ENCODE measurements around the gene CPEB4. TPM values are rescaled to one million over a fixed set of nuclear protein-coding genes. Genes with fewer than 3 reads are reported as not detected.

Gene CPEB4
- total and polyA plus RNA-seq, 2 donors (not counting 1 experiment from before 2014, with no cell fraction given) = 8.4 to 26.0 TPM

DNA sequence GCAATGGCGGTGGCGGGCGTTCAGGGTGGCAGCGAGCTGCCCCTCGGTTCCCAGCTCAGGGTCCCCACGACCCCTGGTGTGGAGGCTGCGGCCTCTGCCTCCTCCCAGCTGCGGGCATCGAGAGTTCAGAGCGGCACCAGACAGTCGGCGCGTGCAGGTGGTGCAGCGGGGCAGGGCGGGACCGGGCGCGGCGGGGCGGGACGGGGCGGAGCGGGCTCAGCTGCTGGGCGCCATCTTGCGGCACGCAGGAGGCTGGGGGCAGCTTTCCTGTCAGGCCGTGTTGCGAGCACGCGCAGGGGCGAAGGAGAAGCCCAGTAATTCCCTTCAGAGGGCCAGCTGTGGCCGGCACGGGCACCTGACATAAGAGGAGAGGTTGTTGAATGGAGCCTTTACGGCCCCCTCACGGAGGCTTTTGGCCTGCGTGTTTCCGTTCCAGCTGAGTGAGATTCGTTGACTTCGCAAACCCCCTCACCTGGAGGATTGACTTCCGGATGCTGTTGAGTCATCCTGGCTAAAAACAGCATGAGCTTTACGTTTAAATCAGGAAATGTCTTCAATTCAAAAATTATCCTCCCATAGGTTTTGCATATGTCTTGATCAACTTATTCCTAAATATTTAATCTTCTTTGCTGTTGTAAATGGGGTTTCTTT lies 101.4 kb downstream of the CPEB4 start:
- peaks cover 0 to 7% (median 2%) of the 10 kb centered on the region in 4 experiments for H3K27me3 ChIP-seq (replicated peaks in 1 of 4; ENCODE audit: control extremely low read depth in 1 of 4, control insufficient read depth in 3 of 4, insufficient read depth in 4 of 4, low read length in 3 of 4)
- CTCF ChIA-PET = interaction anchor here (0.7 kb wide), 1 partner anchor 811 kb away, joined by 4 read pairs; no protein-coding TSS in a partner anchor
- no peak overlapping the region for H3K4me3 ChIP-seq (ENCODE audit: control extremely low read depth in 1 of 5, extremely low read depth in 1 of 5, insufficient read depth in 1 of 5, low read depth in 2 of 5, low read length in 4 of 5)
- no peak overlapping the region for H3K9ac ChIP-seq (ENCODE audit: low read length)
- H3K9me3 Mint-ChIP-seq (ENCODE audit: insufficient read depth) = no peaks in the 10 kb centered on the region
- no peak overlapping the region for H3K27ac ChIP-seq (ENCODE audit: low read length in 2 of 2)
- H3K4me1 Mint-ChIP-seq = no peaks in the 10 kb centered on the region
- ATAC-seq (ENCODE audit: low read depth) (no peak), DNase-seq (no peak)
- no peak overlapping the region for H3K4me3 Mint-ChIP-seq
- H4K20me1 ChIP-seq (ENCODE audit: control insufficient read depth, insufficient read depth, low read length, poor library complexity, severe bottlenecking) = no peaks in the 10 kb centered on the region
- no peak for TF ChIP-seq EZH2 (IDR thresholded peaks at IDR 0.05; ENCODE audit: borderline replicate concordance, insufficient read depth, low read depth, low read length, poor library complexity, severe bottlenecking)
- TF ChIP-seq, protein P1, sequence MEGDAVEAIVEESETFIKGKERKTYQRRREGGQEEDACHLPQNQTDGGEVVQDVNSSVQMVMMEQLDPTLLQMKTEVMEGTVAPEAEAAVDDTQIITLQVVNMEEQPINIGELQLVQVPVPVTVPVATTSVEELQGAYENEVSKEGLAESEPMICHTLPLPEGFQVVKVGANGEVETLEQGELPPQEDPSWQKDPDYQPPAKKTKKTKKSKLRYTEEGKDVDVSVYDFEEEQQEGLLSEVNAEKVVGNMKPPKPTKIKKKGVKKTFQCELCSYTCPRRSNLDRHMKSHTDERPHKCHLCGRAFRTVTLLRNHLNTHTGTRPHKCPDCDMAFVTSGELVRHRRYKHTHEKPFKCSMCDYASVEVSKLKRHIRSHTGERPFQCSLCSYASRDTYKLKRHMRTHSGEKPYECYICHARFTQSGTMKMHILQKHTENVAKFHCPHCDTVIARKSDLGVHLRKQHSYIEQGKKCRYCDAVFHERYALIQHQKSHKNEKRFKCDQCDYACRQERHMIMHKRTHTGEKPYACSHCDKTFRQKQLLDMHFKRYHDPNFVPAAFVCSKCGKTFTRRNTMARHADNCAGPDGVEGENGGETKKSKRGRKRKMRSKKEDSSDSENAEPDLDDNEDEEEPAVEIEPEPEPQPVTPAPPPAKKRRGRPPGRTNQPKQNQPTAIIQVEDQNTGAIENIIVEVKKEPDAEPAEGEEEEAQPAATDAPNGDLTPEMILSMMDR (IDR thresholded peaks at IDR 0.05) = no peak
- no peak overlapping the region for H2AFZ ChIP-seq (ENCODE audit: insufficient read depth, low read depth, low read length, poor library complexity, severe bottlenecking)
- no peaks in the 10 kb centered on the region for H3K36me3 ChIP-seq (replicated peaks in 1 of 2; ENCODE audit: control extremely low read depth in 1 of 2, control insufficient read depth in 1 of 2, extremely low read depth in 1 of 2, insufficient read depth in 2 of 2, low read length in 1 of 2)
- H3K27me3 Mint-ChIP-seq = peaks cover 17% of the 10 kb centered on the region
- intact Hi-C loops (cut with micrococcal nuclease) = no loop called here
- 96% methylated on average over 35 of the region's 41 CpGs for whole genome bisulfite sequencing (ENCODE audit: insufficient coverage)
- H3K4me1 ChIP-seq (ENCODE audit: control insufficient read depth in 2 of 2, insufficient read depth in 2 of 2, low read length in 2 of 2) = no peaks in the 10 kb centered on the region
- no peak overlapping the region for H3K4me2 ChIP-seq (replicated peaks; ENCODE audit: low read depth, low read length, poor library complexity, severe bottlenecking)
- peaks cover 0 to 12% (median 0%) of the 10 kb centered on the region in 3 donors for H3K9me3 ChIP-seq (ENCODE audit: control extremely low read depth in 1 of 3, control insufficient read depth in 2 of 3, insufficient read depth in 1 of 3, low read length in 2 of 3)
- no peak overlapping the region for H3K27ac Mint-ChIP-seq
- POLR2A ChIA-PET = no interaction called here
- no peaks in the 10 kb centered on the region for H3K79me2 ChIP-seq (ENCODE audit: control insufficient read depth, insufficient read depth, low read length)

DNA sequence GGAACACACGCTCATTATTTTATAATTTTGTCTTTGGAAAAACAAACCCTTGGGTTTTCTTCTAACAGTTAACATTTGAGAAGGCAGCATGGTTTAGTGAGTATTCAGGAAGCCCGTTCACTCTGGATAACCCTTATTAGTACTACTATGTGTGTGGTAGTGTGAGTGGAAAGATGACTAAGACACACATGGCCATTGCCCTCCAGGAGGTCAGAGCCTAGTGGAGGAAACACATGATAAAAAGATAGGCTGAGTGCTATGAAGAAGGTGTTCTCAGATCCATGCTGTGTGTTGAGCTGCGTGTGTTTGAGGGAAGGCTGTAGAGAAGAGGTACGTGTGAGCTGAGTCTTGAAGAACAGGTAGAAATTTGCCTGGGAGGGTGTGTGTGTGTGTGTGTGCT lies 109.2 kb downstream of the CPEB4 start:
- CTCF ChIA-PET = no interaction called here
- intact Hi-C loops (cut with micrococcal nuclease) = no loop called here
- Histone ChIP-seq H3K36me3 (replicated peaks in 1 of 2; ENCODE audit: control extremely low read depth in 1 of 2, control insufficient read depth in 1 of 2, extremely low read depth in 1 of 2, insufficient read depth in 2 of 2, low read length in 1 of 2) (no peaks in the 10 kb centered on the region), H3K27me3 (replicated peaks in 1 of 4; ENCODE audit: control extremely low read depth in 1 of 4, control insufficient read depth in 3 of 4, insufficient read depth in 4 of 4, low read length in 3 of 4) (peaks cover 0 to 6% (median 1%) of the 10 kb centered on the region in 4 experiments), H3K9ac (ENCODE audit: low read length) (no peak overlapping the region), H3K27ac (ENCODE audit: low read length in 2 of 2) (no peak overlapping the region), H3K79me2 (ENCODE audit: control insufficient read depth, insufficient read depth, low read length) (no peaks in the 10 kb centered on the region), H3K4me1 (ENCODE audit: control insufficient read depth in 2 of 2, insufficient read depth in 2 of 2, low read length in 2 of 2) (no peaks in the 10 kb centered on the region), H2AFZ (ENCODE audit: insufficient read depth, low read depth, low read length, poor library complexity, severe bottlenecking) (no peak overlapping the region), H3K9me3 (ENCODE audit: control extremely low read depth in 1 of 3, control insufficient read depth in 2 of 3, insufficient read depth in 1 of 3, low read length in 2 of 3) (no peaks in the 10 kb centered on the region), H4K20me1 (ENCODE audit: control insufficient read depth, insufficient read depth, low read length, poor library complexity, severe bottlenecking) (no peaks in the 10 kb centered on the region), H3K4me3 (ENCODE audit: control extremely low read depth in 1 of 5, extremely low read depth in 1 of 5, insufficient read depth in 1 of 5, low read depth in 2 of 5, low read length in 4 of 5) (no peak overlapping the region), H3K4me2 (replicated peaks; ENCODE audit: low read depth, low read length, poor library complexity, severe bottlenecking) (no peak overlapping the region)
- no peak for ATAC-seq (ENCODE audit: low read depth)
- WGBS (ENCODE audit: insufficient coverage) = 89% methylated on average over 3 of the region's 4 CpGs
- Mint-ChIP-seq H3K27me3 (peaks cover 32% of the 10 kb centered on the region), H3K4me3 (no peak overlapping the region), H3K27ac (no peak overlapping the region), H3K4me1 (no peaks in the 10 kb centered on the region), H3K9me3 (ENCODE audit: insufficient read depth) (no peaks in the 10 kb centered on the region)
- no peak for DNase-seq
- TF ChIP-seq EZH2 (IDR thresholded peaks at IDR 0.05; ENCODE audit: borderline replicate concordance, insufficient read depth, low read depth, low read length, poor library complexity, severe bottlenecking) = no peak
- TF ChIP-seq, protein P1 (IDR thresholded peaks at IDR 0.05) = no peak
- POLR2A ChIA-PET = no interaction called here

Data from B cell (primary cell).